ENCODE measurements around the gene LDLRAD2.

- no peak for TF ChIP-seq CTCF (IDR thresholded peaks at IDR 0.05; ENCODE audit: low read length)
- TF ChIP-seq EZH2 (optimal IDR thresholded peaks at IDR 0.05; ENCODE audit: low read depth, low read length): no peak
These were observed 51.9 kb downstream of the LDLRAD2 start for GRCh38 chr1:21863981-21864380.

Measured in MM.1S (cell line).